H1 (cell line): Measurements from ENCODE around the gene SNTG2. TPM values are rescaled to one million over a fixed set of nuclear protein-coding genes. Genes with fewer than 3 reads are reported as not detected.

Source experiments
- CTCF ChIA-PET: fragments of 300-600 bp; sonication (Branson Sonifier 250); formaldehyde crosslinking; loops from one replicate; lab custom pipeline; 2021; ENCODE audit not compliant: partially characterized antibody; lab: Charles Lee
- POLR2A ChIA-PET: fragments of 300-600 bp; sonication (Branson Sonifier 250); formaldehyde crosslinking; loops from one replicate; lab custom pipeline; 2021; ENCODE audit warnings: inconsistent platforms; ENCODE audit not compliant: partially characterized antibody; lab: Charles Lee
- DNase-seq, 2 experiments: peaks; one replicate each; pipeline versions ENCODE4 v3.0.0 to v3.0.0-alpha.2; 2010 to 2022; ENCODE audit warnings: low spot score in 2 of 2, low read depth in 1 of 2, mixed read lengths in 1 of 2
- FAIRE-seq: peaks from 2 replicates; lab custom pipeline; 2011; peaks lifted over from hg19 to GRCh38; lab: Jason Lieb, UNC
- H2AFZ ChIP-seq: 2 replicates; pipeline ENCODE4 v1.8.1; 2012; ENCODE audit warnings: low read length, inconsistent platforms
- H2AK5ac ChIP-seq: 2 replicates; pipeline ENCODE4 v1.6.1; 2013; ENCODE audit warnings: low read depth, low read length
- H2BK120ac ChIP-seq: replicated peaks from 2 replicates; pipeline ENCODE3; 2013; ENCODE audit warnings: low read depth, low read length, inconsistent platforms
- H2BK12ac ChIP-seq: 2 replicates; pipeline ENCODE4 v1.6.1; 2013; ENCODE audit warnings: low read depth, low read length
- H2BK15ac ChIP-seq: 2 replicates; pipeline ENCODE4 v1.6.1; 2013; ENCODE audit warnings: low read length
- H2BK20ac ChIP-seq: 2 replicates; pipeline ENCODE4 v1.6.1; 2013; ENCODE audit warnings: low read length
- H2BK5ac ChIP-seq: 2 replicates; pipeline ENCODE4 v1.6.1; 2013; ENCODE audit warnings: low read depth, low read length
- H3K14ac ChIP-seq: 2 replicates; pipeline ENCODE4 v1.6.1; 2013; ENCODE audit warnings: inconsistent platforms; ENCODE audit not compliant: insufficient read length
- H3K18ac ChIP-seq: 2 replicates; pipeline ENCODE4 v1.6.1; 2013; ENCODE audit warnings: low read length; ENCODE audit errors: extremely low read depth
- H3K23ac ChIP-seq: 2 replicates; pipeline ENCODE4 v1.6.1; 2013; ENCODE audit warnings: inconsistent platforms; ENCODE audit not compliant: insufficient read length
- H3K23me2 ChIP-seq: 2 replicates; pipeline ENCODE4 v1.6.1; 2013; ENCODE audit warnings: low read depth, low read length
- H3K27ac ChIP-seq: 2 replicates; pipeline ENCODE4 v1.6.1; 2011; ENCODE audit warnings: low read depth, low read length, inconsistent platforms
- H3K27me3 ChIP-seq, 4 experiments: replicated peaks in 1 of 4; 1 replicate in 1 of 4; 2 replicates in 3 of 4; pipeline versions ENCODE4 v1.6.1 to v1.8.1; 2011 to 2013; ENCODE audit warnings: low read length in 3 of 4, mild to moderate bottlenecking in 3 of 4, inconsistent platforms in 2 of 4, mixed read lengths in 2 of 4, moderate library complexity in 1 of 4; ENCODE audit not compliant: control insufficient read depth in 3 of 4, insufficient read depth in 3 of 4; ENCODE audit errors: extremely low read depth in 1 of 4
- H3K36me3 ChIP-seq, 4 experiments: 2 replicates each; pipeline versions ENCODE4 v1.6.1 to v1.8.1; 2011 to 2013; ENCODE audit warnings: mild to moderate bottlenecking in 4 of 4, low read length in 3 of 4, moderate library complexity in 2 of 4, control low read depth in 1 of 4, inconsistent platforms in 1 of 4; ENCODE audit not compliant: insufficient read depth in 4 of 4, control insufficient read depth in 2 of 4
- H3K4ac ChIP-seq: replicated peaks from 2 replicates; pipeline ENCODE3; 2013; ENCODE audit warnings: low read length, low read depth, mixed read lengths, inconsistent platforms; ENCODE audit not compliant: insufficient read length
- H3K4me1 ChIP-seq, 4 experiments: replicated peaks in 1 of 4; 1 replicate in 1 of 4; 2 replicates in 3 of 4; pipeline versions ENCODE4 v1.6.1 to v1.8.1; 2011 to 2013; ENCODE audit warnings: low read length in 3 of 4, inconsistent platforms in 2 of 4, mixed read lengths in 1 of 4; ENCODE audit not compliant: insufficient read depth in 4 of 4, control insufficient read depth in 3 of 4
- H3K4me2 ChIP-seq, 2 experiments: 2 replicates each; pipeline versions ENCODE4 v1.6.1 to v1.8.1; 2011 to 2013; ENCODE audit warnings: low read depth in 2 of 2, low read length in 2 of 2, control low read depth in 1 of 2, inconsistent platforms in 1 of 2, mild to moderate bottlenecking in 1 of 2; ENCODE audit not compliant: insufficient read depth in 1 of 2
- H3K4me3 ChIP-seq, 4 experiments: fragments of 200-600, 300-600 bp in 1 of 4; sonication (generic), shearing (Covaris generic), sonication (Bioruptor Twin) in 1 of 4; 2 replicates each; pipeline versions ENCODE4 v1.5.1 to v1.8.1; 2011 to 2016; ENCODE audit warnings: low read length in 4 of 4, low read depth in 3 of 4, control low read depth in 2 of 4, inconsistent platforms in 2 of 4, mild to moderate bottlenecking in 2 of 4, mixed read lengths in 1 of 4, moderate library complexity in 1 of 4; ENCODE audit not compliant: insufficient read depth in 2 of 4; ENCODE audit errors: extremely low read depth in 1 of 4
- H3K56ac ChIP-seq: replicated peaks from 2 replicates; pipeline ENCODE3; 2013; ENCODE audit warnings: low read depth, mild to moderate bottlenecking, mixed read lengths, low read length, inconsistent platforms; ENCODE audit not compliant: insufficient read length
- H3K79me1 ChIP-seq: 2 replicates; pipeline ENCODE4 v1.6.1; 2013; ENCODE audit warnings: low read depth, low read length, control low read depth
- H3K79me2 ChIP-seq, 2 experiments: 2 replicates each; pipeline versions ENCODE4 v1.6.1 to v1.8.1; 2012 to 2013; ENCODE audit warnings: low read length in 2 of 2, mild to moderate bottlenecking in 2 of 2, inconsistent platforms in 1 of 2; ENCODE audit not compliant: insufficient read depth in 2 of 2, control insufficient read depth in 1 of 2
- H3K9ac ChIP-seq, 4 experiments: replicated peaks in 1 of 4; 1 replicate in 1 of 4; 2 replicates in 3 of 4; pipeline versions ENCODE4 v1.6.1 to v1.8.1; 2011 to 2013; ENCODE audit warnings: low read depth in 3 of 4, low read length in 3 of 4, control low read depth in 2 of 4, mild to moderate bottlenecking in 2 of 4, moderate library complexity in 2 of 4, inconsistent platforms in 1 of 4; ENCODE audit errors: extremely low read depth in 1 of 4
- H3K9me3 ChIP-seq, 2 experiments: 2 replicates each; pipeline versions ENCODE4 v1.6.1 to v1.8.1; 2012 to 2013; ENCODE audit warnings: mild to moderate bottlenecking in 2 of 2, moderate library complexity in 2 of 2, control low read depth in 1 of 2, inconsistent platforms in 1 of 2, low read depth in 1 of 2, low read length in 1 of 2, mixed read lengths in 1 of 2; ENCODE audit not compliant: insufficient read depth in 2 of 2
- H4K20me1 ChIP-seq, 2 experiments: replicated peaks in 1 of 2; 2 replicates each; pipeline versions ENCODE3 to v1.8.1; 2011 to 2013; ENCODE audit warnings: inconsistent platforms in 2 of 2, low read length in 2 of 2, mild to moderate bottlenecking in 1 of 2; ENCODE audit not compliant: insufficient read depth in 2 of 2, control insufficient read depth in 1 of 2
- H4K5ac ChIP-seq: 2 replicates; pipeline ENCODE4 v1.6.1; 2013; ENCODE audit warnings: low read length, low read depth, mixed read lengths, inconsistent platforms; ENCODE audit not compliant: insufficient read length
- H4K8ac ChIP-seq: 2 replicates; pipeline ENCODE4 v1.8.0; 2013; ENCODE audit warnings: mild to moderate bottlenecking, moderate library complexity, low read length, inconsistent platforms; ENCODE audit not compliant: insufficient read depth; ENCODE audit errors: extremely low read depth
- H4K91ac ChIP-seq: replicated peaks from 2 replicates; pipeline ENCODE3; 2013; ENCODE audit warnings: low read length, mixed read lengths, inconsistent platforms; ENCODE audit not compliant: insufficient read length
- CBX8 ChIP-seq: fragments of 300-800, 300-1000 bp; sonication (generic); IDR thresholded peaks from 2 replicates; pipeline ENCODE4 v1.7.1; 2016; ENCODE audit warnings: low read depth, low read length, borderline replicate concordance
- EGR1 ChIP-seq: IDR thresholded peaks from 2 replicates; pipeline ENCODE4 v1.6.1; 2011; ENCODE audit warnings: low read depth, low read length, borderline replicate concordance
- NRF1 ChIP-seq: IDR thresholded peaks from 2 replicates; pipeline ENCODE4 v1.6.1; 2011; ENCODE audit warnings: mild to moderate bottlenecking, low read depth, low read length, improper control_type of control experiment
- POLR2AphosphoS5 ChIP-seq: IDR thresholded peaks from 2 replicates; pipeline ENCODE4 v1.6.1; 2011; ENCODE audit warnings: low read depth, low read length
- RAD21 ChIP-seq, 2 experiments: IDR thresholded peaks in 1 of 2; conservative IDR thresholded peaks in 1 of 2; 2 replicates each; pipeline ENCODE4 v1.6.1; 2011; ENCODE audit warnings: low read depth in 2 of 2, low read length in 2 of 2, improper control_type of control experiment in 1 of 2, inconsistent platforms in 1 of 2, mild to moderate bottlenecking in 1 of 2, moderate library complexity in 1 of 2
- SAP30 ChIP-seq: fragments of 300-600 bp; sonication (generic); IDR thresholded peaks from 2 replicates; pipeline ENCODE4 v1.7.1; 2012; ENCODE audit warnings: low read length, moderate library complexity, mild to moderate bottlenecking, inconsistent platforms; ENCODE audit not compliant: insufficient read depth, insufficient replicate concordance
- TCF12 ChIP-seq: IDR thresholded peaks from 2 replicates; pipeline ENCODE4 v1.6.1; 2011; ENCODE audit warnings: low read depth, mild to moderate bottlenecking, low read length
- WGBS, 2 experiments: shearing (Covaris generic) in 1 of 2; methylation state at CpG; one replicate each; pipeline versions ENCODE4 v1.1.6 to v1.1.7; 2013 to 2015; ENCODE audit warnings: low lambda C conversion rate in 2 of 2, mixed read lengths in 2 of 2, inconsistent platforms in 1 of 2, low coverage in 1 of 2, missing lambda C conversion rate in 1 of 2; ENCODE audit not compliant: insufficient replicate concordance in 2 of 2, insufficient coverage in 1 of 2, insufficient read length in 1 of 2; ENCODE audit errors: extremely low coverage in 1 of 2, missing lambda C conversion rate in 1 of 2; 5-methylcytosine and 5-hydroxymethylcytosine counted together
- polyA plus RNA-seq, 7 experiments: library from polyadenylated mRNA; depleted of rRNA in 3 of 7; stranded (reverse) in 5 of 7; unstranded in 2 of 7; fragments of >200 nt in 5 of 7; fragments of 200-250 nt in 2 of 7; gene quantifications; 1 replicate in 5 of 7; 2 replicates in 1 of 7; 4 replicates in 1 of 7; pipeline versions ENCODE4 v1.2.1 to v1.2.3, GENCODE V29; 2011 to 2013; ENCODE audit warnings: missing spikeins in 2 of 7, mixed read lengths in 2 of 7
- total RNA-seq: library from RNA; stranded (reverse); fragmentation: NEBNext Ultra II Directional; extraction: Animal tissue kit (Norgen Biotek cat#: 25700); gene quantifications from 2 replicates; pipeline ENCODE4 v1.2.1, GENCODE V29; 2021
- TF ChIP-seq, protein P1 (sequence below), 3 experiments: IDR thresholded peaks; 1 replicate in 2 of 3; 2 replicates in 1 of 3; pipeline versions ENCODE4 v1.5.1 to v1.6.1; 2011; ENCODE audit warnings: low read length in 3 of 3, mild to moderate bottlenecking in 3 of 3, inconsistent platforms in 2 of 3, low read depth in 1 of 3, moderate library complexity in 1 of 3; ENCODE audit not compliant: insufficient read depth in 1 of 3; ENCODE audit errors: control extremely low read depth in 1 of 3

Gene SNTG2
- total and polyA plus RNA-seq, 2 of the 8 experiments (the other 6 are each of a cell fraction or from before 2014, with no cell fraction given), result 6.6 to 18.1 TPM

DNA sequence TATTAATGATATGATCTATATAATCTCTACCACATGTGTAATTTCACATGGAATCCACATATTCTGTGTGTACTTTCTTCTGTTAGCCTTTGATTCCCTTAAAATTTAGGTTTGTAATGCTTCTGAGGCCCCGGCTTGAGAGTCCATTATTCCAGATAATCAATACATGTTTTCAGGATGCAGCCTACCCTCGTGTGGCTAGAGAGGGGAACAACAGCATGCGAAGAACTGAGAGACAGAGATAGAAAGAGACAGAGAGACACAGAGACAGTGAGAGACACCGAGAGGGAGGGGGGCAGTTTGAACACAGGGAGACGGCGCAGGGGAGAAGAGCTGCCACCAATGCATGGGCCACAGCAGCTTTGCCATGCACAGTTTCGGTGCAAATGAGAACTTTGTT lies 185.4 kb downstream of the SNTG2 start:
- Histone ChIP-seq H3K79me1 (no peaks in the 10 kb centered on the region; the same call in 1 of the 2 replicates), H3K56ac (no peak overlapping the region), H3K18ac (no peak overlapping the region), H2AFZ (no peak overlapping the region), H4K8ac (no peak overlapping the region), H3K27ac (no peak overlapping the region), H2AK5ac (no peak overlapping the region), H2BK5ac (no peak overlapping the region), H3K4me3 (no peak overlapping the region), H2BK120ac (no peak overlapping the region), H3K4me1 (no peaks in the 10 kb centered on the region), H3K9me3 (no peaks in the 10 kb centered on the region), H3K4ac (no peak overlapping the region), H3K36me3 (no peaks in the 10 kb centered on the region; a peak in 2 of 8 replicates), H3K14ac (no peak overlapping the region), H4K5ac (no peak overlapping the region), H3K23ac (no peak overlapping the region), H3K4me2 (no peak overlapping the region), H3K23me2 (no peaks in the 10 kb centered on the region; the same call in 1 of the 2 replicates), H3K79me2 (no peaks in the 10 kb centered on the region), H2BK20ac (no peak overlapping the region), H4K91ac (no peak overlapping the region), H2BK12ac (no peak overlapping the region), H4K20me1 (peaks cover 0 to 3% of the 10 kb centered on the region in 2 experiments), H3K27me3 (no peaks in the 10 kb centered on the region), H2BK15ac (no peak overlapping the region), H3K9ac (no peak overlapping the region)
- WGBS, 2 experiments, result 73% methylated on average over 7 of the region's 7 CpGs; no CpG with 5 or more reads in 1 of the 2 experiments
- TF ChIP-seq EGR1 (no peak), NRF1 (no peak), CBX8 (no peak), POLR2AphosphoS5 (no peak), TCF12 (no peak), SAP30 (no peak), RAD21 (IDR thresholded peaks at IDR 0.05 in 1 of 2, conservative IDR thresholded peaks at IDR 0.05 in 1 of 2; ENCODE audit: low read depth in 2 of 2, low read length in 2 of 2) (peak; percentile 79 to 87)
- TF ChIP-seq, protein P1, sequence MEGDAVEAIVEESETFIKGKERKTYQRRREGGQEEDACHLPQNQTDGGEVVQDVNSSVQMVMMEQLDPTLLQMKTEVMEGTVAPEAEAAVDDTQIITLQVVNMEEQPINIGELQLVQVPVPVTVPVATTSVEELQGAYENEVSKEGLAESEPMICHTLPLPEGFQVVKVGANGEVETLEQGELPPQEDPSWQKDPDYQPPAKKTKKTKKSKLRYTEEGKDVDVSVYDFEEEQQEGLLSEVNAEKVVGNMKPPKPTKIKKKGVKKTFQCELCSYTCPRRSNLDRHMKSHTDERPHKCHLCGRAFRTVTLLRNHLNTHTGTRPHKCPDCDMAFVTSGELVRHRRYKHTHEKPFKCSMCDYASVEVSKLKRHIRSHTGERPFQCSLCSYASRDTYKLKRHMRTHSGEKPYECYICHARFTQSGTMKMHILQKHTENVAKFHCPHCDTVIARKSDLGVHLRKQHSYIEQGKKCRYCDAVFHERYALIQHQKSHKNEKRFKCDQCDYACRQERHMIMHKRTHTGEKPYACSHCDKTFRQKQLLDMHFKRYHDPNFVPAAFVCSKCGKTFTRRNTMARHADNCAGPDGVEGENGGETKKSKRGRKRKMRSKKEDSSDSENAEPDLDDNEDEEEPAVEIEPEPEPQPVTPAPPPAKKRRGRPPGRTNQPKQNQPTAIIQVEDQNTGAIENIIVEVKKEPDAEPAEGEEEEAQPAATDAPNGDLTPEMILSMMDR (IDR thresholded peaks at IDR 0.05; ENCODE audit: control extremely low read depth in 1 of 3, insufficient read depth in 1 of 3, low read depth in 1 of 3, low read length in 3 of 3), result peak in 2 of 3 experiments; percentile 58 to 74; a peak in 3 of 4 replicates
- DNase-seq (no peak), FAIRE-seq (no peak)
- ChIA-PET CTCF (interaction anchor here (0.7 to 2.1 kb wide), 9 partner anchors 10 to 462 kb away, joined by 3 to 7 read pairs (median 3); no protein-coding TSS in a partner anchor), POLR2A (no interaction called here)
